CD4-positive, alpha-beta T cell (primary cell): ENCODE results near the gene YKT6. TPM values are rescaled to one million over a fixed set of nuclear protein-coding genes. Genes with fewer than 3 reads are reported as not detected.
A peak's percentile ranks its signal among the peaks of the same experiment; 100 is the strongest.

Experiments used
- ATAC-seq: fragments of 200-7000 bp; cut with Tn5 transposase; one replicate; pipeline ENCODE4 v1.10.0; 2022; ENCODE audit warnings: mild to moderate bottlenecking; ENCODE audit not compliant: poor library complexity
- CTCF ChIA-PET: fragments of 350-600 bp; sonication (Branson Sonifier 250); formaldehyde crosslinking; loops from one replicate; lab custom pipeline; 2021; ENCODE audit warnings: antibody characterized with exemption, inconsistent platforms; lab: Charles Lee
- POLR2A ChIA-PET: fragments of 350-600 bp; sonication (Branson Sonifier 250); formaldehyde crosslinking; loops from one replicate; lab custom pipeline; 2021; ENCODE audit warnings: antibody characterized with exemption, inconsistent platforms; lab: Charles Lee
- DNase-seq, 14 experiments: peaks; one replicate each; pipeline ENCODE4 v3.0.0-alpha.2; 2013 to 2020; ENCODE audit warnings: mixed read lengths in 2 of 14
- H3K27ac ChIP-seq, 2 donors: one replicate each; pipeline versions ENCODE4 v1.5.1 to v1.7.0; 2013; ENCODE audit warnings: low read length in 2 of 2, low read depth in 1 of 2, mild to moderate bottlenecking in 1 of 2
- H3K27me3 ChIP-seq, 2 experiments: 1 replicate in 1 of 2; 2 replicates in 1 of 2; pipeline versions ENCODE4 v1.6.1 to v1.7.0; 2013; ENCODE audit warnings: low read length in 2 of 2, control low read depth in 1 of 2, mild to moderate bottlenecking in 1 of 2, moderate library complexity in 1 of 2; ENCODE audit not compliant: insufficient read depth in 2 of 2, control insufficient read depth in 1 of 2
- H3K36me3 ChIP-seq: one replicate; pipeline ENCODE4 v1.6.1; 2013; ENCODE audit warnings: low read length, control low read depth; ENCODE audit not compliant: insufficient read depth
- H3K4me1 ChIP-seq: one replicate; pipeline ENCODE4 v1.6.1; 2013; ENCODE audit warnings: low read length, control low read depth; ENCODE audit not compliant: insufficient read depth
- H3K4me3 ChIP-seq: one replicate; pipeline ENCODE4 v1.5.1; 2013; ENCODE audit warnings: mild to moderate bottlenecking, low read length, moderate library complexity
- H3K9me3 ChIP-seq, 2 experiments: 1 replicate in 1 of 2; 2 replicates in 1 of 2; pipeline versions ENCODE4 v1.6.1 to v1.7.0; 2013; ENCODE audit warnings: low read length in 2 of 2, mild to moderate bottlenecking in 2 of 2, control low read depth in 1 of 2, moderate library complexity in 1 of 2; ENCODE audit not compliant: control insufficient read depth in 1 of 2, insufficient read depth in 1 of 2
- H3K27ac Mint-ChIP-seq: one replicate; pipeline ENCODE4 v1.8.0; 2020; ENCODE audit warnings: mixed read lengths
- H3K27me3 Mint-ChIP-seq: one replicate; pipeline ENCODE4 v1.8.0; 2021; ENCODE audit warnings: mixed read lengths
- H3K36me3 Mint-ChIP-seq: one replicate; pipeline ENCODE4 v1.8.0; 2021; ENCODE audit warnings: low read depth, mixed read lengths
- H3K4me1 Mint-ChIP-seq: one replicate; pipeline ENCODE4 v1.8.0; 2021; ENCODE audit warnings: low read depth, mixed read lengths
- H3K4me3 Mint-ChIP-seq: one replicate; pipeline ENCODE4 v1.8.0; 2020; ENCODE audit warnings: mild to moderate bottlenecking, mixed read lengths
- H3K9me3 Mint-ChIP-seq: one replicate; pipeline ENCODE4 v1.8.0; 2020; ENCODE audit warnings: mixed read lengths
- CTCF ChIP-seq: fragments of 200-600 bp; IDR thresholded peaks from one replicate; pipeline ENCODE4 v1.8.0; 2022; ENCODE audit warnings: antibody characterized with exemption, mild to moderate bottlenecking
- intact Hi-C, 2 experiments: fragments of 100-400 bp; cut with DNase I in 1 of 2; cut with micrococcal nuclease in 1 of 2; formaldehyde crosslinking; loops; one replicate each; pipeline versions ENCODE4 v1.15.1 to v1.9.0; 2023 to 2025; cut with DNase I, micrococcal nuclease
- total RNA-seq, 174 experiments: library from RNA in 2 of 174; stranded (reverse) in 2 of 174; gene quantifications; one replicate each; pipeline ENCODE4 v1.2.3 and lab custom pipeline; 2021 to 2026

Gene YKT6
- total RNA-seq, 2 experiments from 2014 or later = 85.0 to 86.4 TPM

GRCh38 chr7:44158873-44159631 lies 41.7 kb upstream of the YKT6 start:
- ChIA-PET CTCF (no interaction called here), POLR2A (no interaction called here)
- Mint-ChIP-seq H3K36me3 (no peaks in the 10 kb centered on the region), H3K4me3 (no peak overlapping the region), H3K9me3 (no peaks in the 10 kb centered on the region), H3K27ac (no peak overlapping the region), H3K4me1 (no peaks in the 10 kb centered on the region), H3K27me3 (no peaks in the 10 kb centered on the region)
- no peak overlapping the region for H3K27ac ChIP-seq
- H3K4me3 ChIP-seq = no peak overlapping the region
- H3K9me3 ChIP-seq = no peaks in the 10 kb centered on the region
- DNase-seq (peak in 1 of 14 experiments; percentile 10), ATAC-seq (no peak)
- no peaks in the 10 kb centered on the region for H3K27me3 ChIP-seq
- no peak for TF ChIP-seq CTCF
- no peaks in the 10 kb centered on the region for H3K36me3 ChIP-seq
- no peaks in the 10 kb centered on the region for H3K4me1 ChIP-seq
- intact Hi-C loops = no loop called here

DNA sequence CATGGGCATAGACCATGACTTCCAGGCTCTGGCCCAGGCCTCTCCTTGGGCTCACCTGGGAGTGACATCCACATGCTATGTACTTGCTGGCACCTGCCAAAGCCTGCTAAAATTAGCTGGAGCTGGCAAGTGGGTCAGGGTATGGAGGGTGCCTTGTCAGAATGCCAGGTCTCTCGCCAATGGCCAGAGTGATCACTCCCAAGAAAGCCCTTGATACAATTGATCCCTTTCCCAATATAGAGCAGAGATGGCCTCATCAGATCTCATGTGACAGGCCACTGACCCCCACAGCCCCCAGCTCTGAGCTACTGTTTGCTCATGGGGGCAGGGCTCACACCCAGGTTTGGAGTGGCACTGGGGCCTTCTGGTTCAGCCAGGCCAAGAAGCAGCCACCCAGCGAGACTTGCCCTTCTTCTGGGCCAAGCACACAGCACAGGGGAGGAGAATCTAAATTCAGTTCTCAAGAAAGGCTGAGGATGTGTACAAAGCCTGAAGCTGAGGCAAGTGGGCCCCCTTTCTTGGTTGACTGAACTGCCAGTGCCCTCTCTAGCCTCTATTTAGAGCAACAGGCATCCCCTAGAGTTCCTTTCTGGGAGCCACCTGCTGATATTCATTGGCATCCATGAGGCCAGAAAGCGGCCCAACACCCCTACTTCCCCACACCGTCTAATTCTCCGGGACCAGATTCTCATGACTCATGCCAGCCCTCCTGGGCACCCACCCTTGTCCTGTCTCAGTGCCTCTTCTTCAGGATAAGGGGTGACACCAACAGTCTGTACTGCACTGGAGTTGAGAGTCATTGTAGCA lies 40.8 kb upstream of the YKT6 start:
- ChIA-PET POLR2A (no interaction called here), CTCF (no interaction called here)
- no peak overlapping the region for H3K27ac Mint-ChIP-seq
- no peaks in the 10 kb centered on the region for H3K9me3 Mint-ChIP-seq
- TF ChIP-seq CTCF = no peak
- Histone ChIP-seq H3K9me3 (no peaks in the 10 kb centered on the region), H3K27me3 (no peaks in the 10 kb centered on the region), H3K36me3 (no peaks in the 10 kb centered on the region), H3K27ac (no peak overlapping the region), H3K4me1 (no peaks in the 10 kb centered on the region), H3K4me3 (no peak overlapping the region)
- no peaks in the 10 kb centered on the region for H3K27me3 Mint-ChIP-seq
- no peak for DNase-seq
- no peaks in the 10 kb centered on the region for H3K4me1 Mint-ChIP-seq
- H3K4me3 Mint-ChIP-seq = no peak overlapping the region
- ATAC-seq = no peak
- no peaks in the 10 kb centered on the region for H3K36me3 Mint-ChIP-seq
- intact Hi-C loops = no loop called here

GRCh38 chr7:44161371-44161770 lies 39.4 kb upstream of the YKT6 start:
- POLR2A ChIA-PET = no interaction called here
- no peaks in the 10 kb centered on the region for H3K27me3 Mint-ChIP-seq
- DNase-seq = no peak
- H3K36me3 Mint-ChIP-seq = no peaks in the 10 kb centered on the region
- H3K4me3 ChIP-seq = no peak overlapping the region
- no peak overlapping the region for H3K4me3 Mint-ChIP-seq
- CTCF ChIA-PET = no interaction called here
- no peak overlapping the region for H3K27ac Mint-ChIP-seq
- H3K9me3 Mint-ChIP-seq = no peaks in the 10 kb centered on the region
- TF ChIP-seq CTCF = no peak
- no peaks in the 10 kb centered on the region for H3K9me3 ChIP-seq
- no peaks in the 10 kb centered on the region for H3K27me3 ChIP-seq
- no peaks in the 10 kb centered on the region for H3K36me3 ChIP-seq
- H3K27ac ChIP-seq = no peak overlapping the region
- intact Hi-C loops = no loop called here
- no peaks in the 10 kb centered on the region for H3K4me1 Mint-ChIP-seq
- no peaks in the 10 kb centered on the region for H3K4me1 ChIP-seq
- ATAC-seq = no peak
